Endodermal cell (in vitro differentiated cells): Measurements from ENCODE around the gene TDRD1. TPM values are rescaled to one million over a fixed set of nuclear protein-coding genes. Genes with fewer than 3 reads are reported as not detected.
A peak's percentile ranks its signal among the peaks of the same experiment; 100 is the strongest.

Experiments
- DNase-seq: peaks from one replicate; pipeline ENCODE4 v3.0.0-alpha.2; 2017
- H3K27ac ChIP-seq: 2 replicates; pipeline ENCODE4 v1.5.1; 2013; ENCODE audit warnings: mild to moderate bottlenecking, low read depth, low read length, moderate library complexity
- H3K27me3 ChIP-seq: 2 replicates; pipeline ENCODE4 v1.6.1; 2013; ENCODE audit warnings: mild to moderate bottlenecking, low read length, moderate library complexity; ENCODE audit not compliant: insufficient read depth, control insufficient read depth, poor library complexity, severe bottlenecking
- H3K36me3 ChIP-seq: 2 replicates; pipeline ENCODE4 v1.7.0; 2013; ENCODE audit warnings: mild to moderate bottlenecking, low read length, moderate library complexity; ENCODE audit not compliant: control insufficient read depth, insufficient read depth
- H3K4me1 ChIP-seq: one replicate; pipeline ENCODE4 v1.7.0; 2013; ENCODE audit warnings: low read length; ENCODE audit not compliant: control insufficient read depth, insufficient read depth
- H3K4me3 ChIP-seq: 2 replicates; pipeline ENCODE4 v1.5.1; 2013; ENCODE audit warnings: mild to moderate bottlenecking, low read length, moderate library complexity
- H3K9ac ChIP-seq: 2 replicates; pipeline ENCODE4 v1.6.1; 2013; ENCODE audit warnings: mild to moderate bottlenecking, low read length, moderate library complexity; ENCODE audit not compliant: poor library complexity, severe bottlenecking; ENCODE audit errors: extremely low read depth
- H3K9me3 ChIP-seq: 2 replicates; pipeline ENCODE4 v1.6.1; 2013; ENCODE audit warnings: mild to moderate bottlenecking, low read length, moderate library complexity; ENCODE audit not compliant: control insufficient read depth
- H3K27ac Mint-ChIP-seq: 2 replicates; pipeline ENCODE4 v1.8.0; 2020; ENCODE audit warnings: mixed read lengths
- H3K27me3 Mint-ChIP-seq: 2 replicates; pipeline ENCODE4 v1.8.0; 2021; ENCODE audit warnings: mild to moderate bottlenecking, mixed read lengths; ENCODE audit not compliant: insufficient read depth
- H3K36me3 Mint-ChIP-seq: 2 replicates; pipeline ENCODE4 v1.8.0; 2020; ENCODE audit warnings: low read depth, mixed read lengths
- H3K4me1 Mint-ChIP-seq: 2 replicates; pipeline ENCODE4 v1.8.0; 2020; ENCODE audit warnings: mixed read lengths
- H3K4me3 Mint-ChIP-seq: 2 replicates; pipeline ENCODE4 v1.8.0; 2020; ENCODE audit warnings: mild to moderate bottlenecking, moderate library complexity, mixed read lengths
- H3K9me3 Mint-ChIP-seq: 2 replicates; pipeline ENCODE4 v1.8.0; 2020; ENCODE audit warnings: mild to moderate bottlenecking, mixed read lengths
- WGBS, 2 experiments: methylation state at CpG; one replicate each; pipeline versions ENCODE4 v1.1.5 to v1.1.7; 2013; ENCODE audit warnings: missing lambda C conversion rate in 2 of 2, mixed read lengths in 1 of 2; ENCODE audit not compliant: insufficient coverage in 1 of 2, insufficient read length in 1 of 2; 5-methylcytosine and 5-hydroxymethylcytosine counted together
- total RNA-seq, 2 donors: library from RNA; stranded (reverse); fragmentation: NEBNext Ultra II Directional in 1 of 2; extraction: Animal tissue kit (Norgen Biotek cat#: 25700) in 1 of 2; gene quantifications; 2 replicates in 1 of 2; 3 replicates in 1 of 2; pipeline ENCODE4 v1.2.1, GENCODE V29; 2021
- TF ChIP-seq, protein P1 (sequence below): fragments of 200-600 bp; sonication (generic); conservative IDR thresholded peaks from 2 replicates; pipeline ENCODE4 v1.5.0; 2021; ENCODE audit warnings: antibody characterized with exemption, mild to moderate bottlenecking

TDRD1 gene
- total RNA-seq, 2 donors from 2014 or later = 0.09 to 0.15 TPM

DNA sequence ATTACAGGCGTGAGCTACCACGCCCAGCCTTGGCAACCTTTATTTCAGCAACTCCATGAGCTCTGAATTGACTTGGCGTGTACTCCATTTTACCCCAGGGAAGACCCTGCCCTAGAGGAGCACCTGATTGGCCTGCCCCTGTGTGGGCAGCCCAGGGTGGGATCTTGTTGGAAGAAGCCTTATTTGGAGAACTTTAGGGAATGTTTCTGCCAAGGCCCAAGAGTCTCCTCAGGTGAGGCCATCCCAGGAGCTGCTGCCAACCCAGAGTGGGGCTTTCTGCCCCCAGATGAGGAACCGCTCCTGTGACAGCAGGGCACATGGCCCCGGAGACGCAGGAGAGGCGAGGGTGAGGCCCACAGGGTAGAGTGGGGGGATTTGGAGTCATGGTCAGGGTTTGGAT lies 101.9 kb downstream of the TDRD1 start:
- 66 to 80% methylated on average over 5 to 7 of the region's 7 CpGs for WGBS, 2 experiments
- peaks cover 6% of the 10 kb centered on the region for H3K4me1 Mint-ChIP-seq
- no peak overlapping the region for H3K9ac ChIP-seq
- H3K36me3 Mint-ChIP-seq = no peaks in the 10 kb centered on the region
- TF ChIP-seq, protein P1, sequence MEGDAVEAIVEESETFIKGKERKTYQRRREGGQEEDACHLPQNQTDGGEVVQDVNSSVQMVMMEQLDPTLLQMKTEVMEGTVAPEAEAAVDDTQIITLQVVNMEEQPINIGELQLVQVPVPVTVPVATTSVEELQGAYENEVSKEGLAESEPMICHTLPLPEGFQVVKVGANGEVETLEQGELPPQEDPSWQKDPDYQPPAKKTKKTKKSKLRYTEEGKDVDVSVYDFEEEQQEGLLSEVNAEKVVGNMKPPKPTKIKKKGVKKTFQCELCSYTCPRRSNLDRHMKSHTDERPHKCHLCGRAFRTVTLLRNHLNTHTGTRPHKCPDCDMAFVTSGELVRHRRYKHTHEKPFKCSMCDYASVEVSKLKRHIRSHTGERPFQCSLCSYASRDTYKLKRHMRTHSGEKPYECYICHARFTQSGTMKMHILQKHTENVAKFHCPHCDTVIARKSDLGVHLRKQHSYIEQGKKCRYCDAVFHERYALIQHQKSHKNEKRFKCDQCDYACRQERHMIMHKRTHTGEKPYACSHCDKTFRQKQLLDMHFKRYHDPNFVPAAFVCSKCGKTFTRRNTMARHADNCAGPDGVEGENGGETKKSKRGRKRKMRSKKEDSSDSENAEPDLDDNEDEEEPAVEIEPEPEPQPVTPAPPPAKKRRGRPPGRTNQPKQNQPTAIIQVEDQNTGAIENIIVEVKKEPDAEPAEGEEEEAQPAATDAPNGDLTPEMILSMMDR = no peak
- no peak overlapping the region for H3K27ac Mint-ChIP-seq
- H3K4me1 ChIP-seq = no peaks in the 10 kb centered on the region
- H3K9me3 ChIP-seq = no peaks in the 10 kb centered on the region
- H3K27ac ChIP-seq = no peak overlapping the region
- DNase-seq = no peak
- H3K4me3 ChIP-seq = no peak overlapping the region
- no peaks in the 10 kb centered on the region for H3K27me3 Mint-ChIP-seq
- H3K27me3 ChIP-seq = no peaks in the 10 kb centered on the region
- no peaks in the 10 kb centered on the region for H3K9me3 Mint-ChIP-seq
- no peak overlapping the region for H3K4me3 Mint-ChIP-seq
- H3K36me3 ChIP-seq = no peaks in the 10 kb centered on the region

DNA sequence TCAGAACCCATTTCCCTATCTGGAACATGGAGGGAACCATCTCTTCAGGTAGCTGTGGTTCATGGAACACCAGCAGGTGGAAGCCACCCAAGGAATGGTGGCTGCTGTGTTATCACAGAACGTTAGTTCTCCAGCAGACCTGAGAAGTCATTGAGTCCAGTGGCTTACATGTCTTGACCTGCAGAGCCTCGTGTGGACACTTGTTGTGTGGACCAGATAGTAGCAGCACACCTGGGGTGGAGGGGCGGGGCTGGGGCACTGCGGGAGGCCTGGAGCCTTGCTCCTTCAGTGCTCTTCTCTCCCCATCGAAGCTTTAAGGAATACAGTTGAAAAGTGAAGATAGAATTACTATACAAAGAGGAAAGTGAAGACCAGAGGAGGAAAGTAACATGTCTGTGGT lies 102.3 kb downstream of the TDRD1 start:
- Histone ChIP-seq H3K9ac (no peak overlapping the region), H3K4me1 (no peaks in the 10 kb centered on the region), H3K36me3 (no peaks in the 10 kb centered on the region), H3K9me3 (no peaks in the 10 kb centered on the region), H3K27me3 (no peaks in the 10 kb centered on the region), H3K27ac (no peak overlapping the region), H3K4me3 (no peak overlapping the region)
- H3K27ac Mint-ChIP-seq = no peak overlapping the region
- H3K9me3 Mint-ChIP-seq = no peaks in the 10 kb centered on the region
- no peaks in the 10 kb centered on the region for H3K36me3 Mint-ChIP-seq
- WGBS, 2 experiments = 81 to 86% methylated on average over 4 of the region's 5 CpGs
- TF ChIP-seq, protein P1 = peak; percentile 27
- no peak overlapping the region for H3K4me3 Mint-ChIP-seq
- H3K27me3 Mint-ChIP-seq = no peaks in the 10 kb centered on the region
- peaks cover 6% of the 10 kb centered on the region for H3K4me1 Mint-ChIP-seq
- no peak for DNase-seq

Other genes with a start within 250 kb of the TDRD1 start
- not detected for gene ADRB1, start 135.5 kb upstream of the TDRD1 start, total RNA-seq
- 10 to 100 TPM; 19.9 to 22.3 TPM for gene CCDC186, start 5.2 kb upstream of the TDRD1 start, total RNA-seq
- gene VWA2, start 59.9 kb downstream of the TDRD1 start, total RNA-seq = 1 to 10 TPM; 1.7 to 2.0 TPM
- 1 to 10 TPM; 1.5 to 2.2 TPM for gene AFAP1L2, start 225.1 kb downstream of the TDRD1 start, total RNA-seq